GM19324 (cell line): ENCODE measurements around the gene FGF14.
"Not testable (repeated sequence)": the region's sequence is repeated elsewhere in the genome, so short reads cannot be mapped to it uniquely, and the experiment has no call there.

ENCODE experiments used
- ATAC-seq: cut with Tn5 transposase; IDR thresholded peaks from one replicate; pipeline ENCODE4 v1.9.1; 2021; ENCODE audit warnings: mild to moderate bottlenecking, moderate library complexity; ENCODE audit not compliant: unreplicated experiment, low FRiP score

FGF14 gene

DNA sequence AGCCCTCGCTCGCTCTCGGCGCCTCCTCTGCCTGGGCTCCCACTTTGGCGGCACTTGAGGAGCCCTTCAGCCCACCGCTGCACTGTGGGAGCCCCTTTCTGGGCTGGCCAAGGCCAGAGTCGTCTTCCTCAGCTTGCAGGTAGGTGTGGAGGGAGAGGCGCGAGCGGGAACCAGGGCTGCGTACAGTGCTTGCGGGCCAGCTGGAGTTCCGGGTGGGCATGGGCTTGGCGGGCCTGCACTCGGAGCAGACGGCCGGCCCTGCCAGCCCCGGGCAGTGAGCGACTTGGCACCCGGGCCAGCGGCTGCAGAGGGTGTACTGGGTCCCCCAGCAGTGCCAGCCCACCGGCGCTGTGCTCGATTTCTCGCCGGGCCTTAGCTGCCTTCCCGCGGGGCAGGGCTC is 333.5 kb downstream of the FGF14 start:
- not testable (repeated sequence) for ATAC-seq

GRCh38 chr13:102055090-102055779 is 346.6 kb downstream of the FGF14 start:
- ATAC-seq, result no peak

- no peak for ATAC-seq
These were observed 352.0 kb downstream of the FGF14 start for GRCh38 chr13:102049853-102050252.

GRCh38 chr13:102045731-102046130 is 356.1 kb downstream of the FGF14 start:
- ATAC-seq, result no peak

DNA sequence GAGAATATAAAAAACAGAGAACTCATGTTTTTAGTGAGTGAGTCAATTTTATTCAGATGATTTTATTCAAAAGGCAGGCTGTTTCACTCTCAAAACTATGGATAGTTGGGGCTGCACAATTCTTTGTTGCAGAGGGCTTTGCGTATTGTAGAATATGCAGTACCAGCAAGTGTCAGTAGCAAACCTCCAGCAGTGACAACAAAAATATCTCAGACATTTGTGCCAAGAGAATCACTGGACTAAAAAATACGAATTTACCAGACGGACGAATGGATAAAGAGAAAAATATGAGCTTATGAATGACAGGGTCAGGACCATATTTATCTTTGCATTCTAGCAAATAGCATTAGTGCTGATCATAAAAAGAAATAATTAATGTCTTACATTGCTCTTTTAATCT is 359.1 kb downstream of the FGF14 start:
- ATAC-seq, result no peak

- no peak for ATAC-seq
These were observed 360.3 kb downstream of the FGF14 start for GRCh38 chr13:102041544-102041943.

DNA sequence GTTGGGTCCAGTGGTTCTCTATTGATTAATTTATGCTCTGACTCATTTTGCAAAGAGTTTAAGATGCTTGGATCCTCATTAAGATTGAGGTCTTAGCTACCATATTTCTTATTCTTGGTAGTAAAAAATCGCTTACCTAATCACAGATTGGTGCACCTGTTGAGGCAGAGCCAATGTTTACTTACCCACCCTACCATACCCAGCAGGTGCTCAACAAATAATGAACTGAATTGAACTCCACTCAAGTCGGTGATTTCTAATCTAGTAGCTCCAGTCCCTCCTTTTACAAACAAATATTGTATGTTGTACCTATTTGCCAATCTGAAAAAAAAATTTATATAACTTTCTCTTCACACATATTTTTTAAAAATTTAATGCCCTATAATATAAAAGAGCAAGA is 361.0 kb downstream of the FGF14 start:
- no peak for ATAC-seq

DNA sequence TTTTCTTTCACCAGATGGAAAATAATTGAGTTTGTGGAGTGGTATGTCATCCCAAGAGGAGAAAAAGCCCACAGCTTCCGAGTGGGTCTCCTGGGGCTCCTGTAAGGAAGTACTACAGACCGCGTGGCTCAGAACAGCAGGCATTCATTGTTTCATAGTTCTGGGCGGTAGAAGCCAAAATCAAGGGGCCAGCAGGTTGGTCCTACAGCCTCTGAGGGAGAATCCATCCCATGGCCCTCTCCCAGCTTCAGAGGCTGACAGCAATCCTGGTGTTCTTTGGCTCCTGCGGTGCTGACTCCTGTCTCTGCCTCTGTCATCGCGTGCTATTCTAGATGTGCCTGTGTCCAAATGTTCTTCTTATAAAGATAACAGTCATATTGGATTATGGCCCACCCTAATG is 362.6 kb downstream of the FGF14 start:
- ATAC-seq, result no peak

DNA sequence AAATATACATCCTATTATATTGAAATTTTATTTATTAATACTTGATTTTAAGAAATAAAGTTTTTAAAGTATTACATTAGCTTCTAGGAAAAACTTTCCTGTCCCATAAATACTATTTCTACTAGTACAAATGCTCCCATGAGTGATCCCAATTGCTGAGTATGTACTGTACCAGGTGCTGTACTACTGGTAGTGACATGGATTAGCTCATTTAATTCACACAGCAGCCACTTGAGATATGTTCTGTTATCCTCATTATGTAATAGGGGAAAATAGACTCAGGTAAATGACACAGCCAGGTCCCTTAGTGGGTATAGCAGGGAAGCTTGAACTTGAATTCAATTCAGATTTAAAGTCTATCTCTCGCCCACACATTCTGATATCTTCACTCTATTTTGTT is 363.1 kb downstream of the FGF14 start:
- ATAC-seq, result no peak

- no peak for ATAC-seq
These were observed 365.9 kb downstream of the FGF14 start for GRCh38 chr13:102035969-102036368.

DNA sequence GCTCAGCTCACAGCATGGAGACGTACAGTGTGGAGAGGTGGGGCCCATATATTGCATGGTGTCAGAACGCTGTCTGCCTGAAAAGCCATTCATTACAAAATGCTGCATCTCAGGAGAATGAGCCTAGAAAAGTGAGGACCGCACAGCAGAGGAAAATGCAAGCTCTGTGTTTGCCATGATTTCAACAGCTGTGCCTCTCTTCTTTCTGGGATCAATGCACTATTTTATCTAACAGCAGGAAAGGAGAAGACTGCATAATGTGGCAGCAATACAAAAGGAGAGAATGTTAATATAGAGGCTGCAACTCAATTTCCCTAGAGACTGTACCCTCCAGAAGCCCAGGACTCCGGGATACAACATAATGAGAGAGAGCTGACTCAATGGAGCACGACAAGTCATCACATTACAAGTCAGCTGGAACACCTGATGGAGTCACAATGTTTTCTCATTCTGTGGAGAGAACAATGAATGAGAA is 368.0 kb downstream of the FGF14 start:
- ATAC-seq, result no peak

DNA sequence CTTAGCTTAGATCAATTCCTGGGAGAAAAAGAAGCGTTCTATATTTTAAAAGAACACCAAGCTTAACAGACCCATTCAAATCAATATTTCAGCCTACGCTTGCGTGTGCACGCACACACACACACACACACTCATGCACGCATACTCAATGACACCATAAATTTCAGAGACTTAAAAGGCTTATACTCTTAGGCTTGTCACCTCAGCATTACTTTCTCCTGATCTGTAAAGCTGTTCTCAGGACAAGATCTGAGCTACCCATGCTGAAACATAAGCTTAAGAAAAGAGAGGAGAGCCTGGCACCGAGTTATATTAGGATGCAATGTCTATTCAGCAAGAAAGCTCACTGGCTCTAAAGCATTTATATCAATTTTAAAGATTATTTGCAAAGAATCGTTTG is 368.5 kb downstream of the FGF14 start:
- ATAC-seq, result no peak

DNA sequence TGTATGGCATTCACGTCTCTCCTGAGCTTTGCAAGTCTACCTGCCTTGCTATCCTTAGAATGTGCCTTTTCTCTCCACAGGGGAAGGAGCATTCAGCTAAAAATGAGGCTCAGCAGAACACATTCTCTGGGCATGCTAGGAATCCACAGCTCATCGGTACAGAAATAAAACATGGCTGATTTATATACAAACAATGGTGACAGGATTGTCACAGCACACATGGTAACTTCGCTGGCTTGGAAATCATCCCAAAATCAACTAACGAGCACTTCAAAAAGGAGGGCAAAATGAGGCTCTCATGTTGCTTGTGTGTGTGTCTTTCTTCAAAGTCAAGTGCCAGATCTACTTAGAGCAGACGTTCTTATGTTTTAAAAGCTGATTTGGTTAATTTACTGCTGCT is 373.0 kb downstream of the FGF14 start:
- no peak for ATAC-seq

DNA sequence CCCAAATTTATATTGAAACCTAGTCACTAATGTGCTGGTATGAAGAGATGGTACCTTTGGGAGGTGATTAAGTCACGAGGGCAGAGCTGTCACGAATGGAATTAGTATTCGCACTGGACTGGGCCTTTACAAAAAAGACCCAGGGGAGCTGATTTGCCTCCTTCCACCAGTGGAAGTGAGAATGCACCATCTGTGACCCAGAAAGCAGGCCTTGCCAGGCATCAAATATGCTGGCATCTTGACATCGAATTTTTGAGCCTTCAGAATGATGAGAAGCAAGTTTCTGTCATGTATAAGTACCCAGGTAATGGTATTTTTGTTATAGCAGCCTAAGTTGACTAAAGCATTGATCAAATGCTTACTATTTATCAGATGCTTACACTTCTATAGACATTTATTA is 373.6 kb downstream of the FGF14 start:
- no peak for ATAC-seq

DNA sequence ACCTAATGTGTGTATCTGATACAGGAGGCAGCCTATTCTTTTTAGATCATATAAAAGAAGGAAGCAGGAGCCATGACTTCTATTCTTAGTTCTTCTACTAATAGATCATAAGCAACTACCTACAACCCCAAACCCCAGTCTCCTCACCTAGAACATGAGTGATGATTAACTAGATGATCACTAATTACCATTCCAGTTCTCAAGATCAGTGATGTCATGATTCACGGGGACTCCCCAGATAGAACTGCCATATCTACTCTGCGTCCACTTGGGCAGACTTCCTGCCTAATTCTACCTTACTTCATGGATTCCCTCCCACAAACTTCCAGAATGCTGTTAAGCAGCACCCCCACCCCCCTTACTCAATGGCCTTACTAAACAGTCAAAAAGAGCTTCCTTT is 380.1 kb downstream of the FGF14 start:
- ATAC-seq, result no peak

- ATAC-seq, result no peak
These were observed 381.1 kb downstream of the FGF14 start for GRCh38 chr13:102020611-102021216.

- ATAC-seq, result no peak
These were observed 383.1 kb downstream of the FGF14 start for GRCh38 chr13:102018716-102019115.

DNA sequence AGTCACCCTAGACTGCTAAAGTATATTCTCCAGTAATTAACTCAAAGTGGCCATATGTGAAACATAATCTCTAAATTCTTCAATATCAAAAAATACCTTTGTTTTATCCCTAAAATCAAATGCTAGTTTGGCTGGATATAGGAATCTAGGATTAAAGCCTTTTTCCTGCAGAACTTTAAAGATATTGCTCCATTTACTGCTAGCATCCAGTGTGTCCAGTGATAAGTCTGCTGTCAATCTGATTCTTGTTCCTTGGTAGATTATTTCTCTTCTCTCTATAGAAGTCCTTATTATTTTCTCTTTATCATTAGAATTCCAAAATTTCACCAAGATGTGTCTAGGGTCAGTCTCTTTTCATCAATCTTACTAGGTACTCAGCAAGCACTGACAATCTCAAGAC is 384.6 kb downstream of the FGF14 start:
- ATAC-seq, result no peak

GRCh38 chr13:102012299-102013293 is 389.3 kb downstream of the FGF14 start:
- no peak for ATAC-seq

- ATAC-seq, result not testable (repeated sequence)
These were observed 390.4 kb downstream of the FGF14 start for GRCh38 chr13:102011455-102011854.
